Gastroesophageal sphincter (tissue), 3 donors: ENCODE measurements around the gene PRRT3.

Source experiments
- CTCF ChIP-seq, 4 experiments: fragments of 200-600 bp in 2 of 4; fragments of 450-650 bp in 2 of 4; sonication (generic) in 1 of 4; IDR thresholded peaks; one replicate each; pipeline ENCODE4 v1.5.1; 2017 to 2019; ENCODE audit warnings: antibody characterized with exemption in 4 of 4, mild to moderate bottlenecking in 2 of 4, moderate library complexity in 2 of 4
- POLR2A ChIP-seq, 2 donors: fragments of 450-650 bp; IDR thresholded peaks; one replicate each; pipeline ENCODE4 v1.6.1; 2017; ENCODE audit warnings: antibody characterized with exemption in 2 of 2, mild to moderate bottlenecking in 2 of 2, moderate library complexity in 1 of 2
- POLR2AphosphoS5 ChIP-seq: sonication (generic); formaldehyde crosslinking; IDR thresholded peaks from one replicate; pipeline ENCODE4 v1.6.1; 2017; ENCODE audit warnings: antibody characterized with exemption

- TF ChIP-seq CTCF (IDR thresholded peaks at IDR 0.05) (no peak), POLR2AphosphoS5 (no peak), POLR2A (IDR thresholded peaks at IDR 0.05) (no peak)
Measured at GRCh38 chr3:9911863-9912262, 40.3 kb downstream of the PRRT3 start.
